ENCODE results near the gene NOXRED1.
"Not testable (repeated sequence)": the region's sequence is repeated elsewhere in the genome, so short reads cannot be mapped to it uniquely, and the experiment has no call there.

Gene NOXRED1

DNA sequence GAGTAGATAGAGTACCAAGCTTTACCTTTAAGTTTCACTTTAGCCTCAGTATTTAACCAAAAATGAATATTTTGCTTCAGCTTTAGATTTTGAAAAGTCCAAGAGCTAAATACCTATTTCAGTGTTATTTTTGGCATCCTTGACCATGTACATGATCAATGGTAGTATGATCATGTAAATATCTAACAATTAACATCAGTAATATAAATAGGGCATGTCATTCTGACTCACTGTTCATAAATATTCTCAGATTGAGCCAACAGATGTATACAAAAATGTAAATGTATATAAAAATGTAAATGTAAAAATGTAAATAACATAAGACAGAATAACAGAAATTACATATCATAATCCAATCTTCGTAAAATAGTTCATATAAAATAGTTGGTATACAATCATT lies 15.3 kb upstream of the NOXRED1 start:
- no peak overlapping the region for H3K4me3 Mint-ChIP-seq
- ATAC-seq (replicated peaks; ENCODE audit: extremely low read depth, poor library complexity, severe bottlenecking), result no peak
- H3K9me3 Mint-ChIP-seq, result no peaks in the 10 kb centered on the region

DNA sequence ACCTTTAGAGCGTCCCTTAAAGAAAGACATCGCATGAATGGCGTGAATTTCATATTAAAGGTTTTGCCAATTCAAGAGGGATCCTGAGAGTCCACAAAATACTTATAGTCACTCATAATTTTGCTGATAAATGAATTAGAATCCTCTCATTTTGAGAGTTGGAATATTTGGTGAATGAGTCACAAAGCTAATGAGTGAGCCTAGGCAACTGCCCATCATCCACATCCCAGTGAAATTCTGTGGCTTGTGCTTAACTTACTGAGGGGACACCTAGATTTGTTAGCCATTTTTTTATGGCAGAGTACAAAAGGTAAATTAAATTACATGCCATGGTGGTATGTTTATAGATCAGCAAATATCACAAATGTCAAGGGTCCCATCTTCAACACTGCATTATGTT lies 12.7 kb upstream of the NOXRED1 start:
- no peak overlapping the region for H3K4me3 Mint-ChIP-seq
- no peak for DNase-seq (ENCODE audit: low spot score in 2 of 2)
- no peaks in the 10 kb centered on the region for H3K27me3 Mint-ChIP-seq

More for the DNA sequence above, 15.3 kb upstream of the NOXRED1 start:
- Mint-ChIP-seq H3K27me3 (no peaks in the 10 kb centered on the region), H3K36me3 (ENCODE audit: insufficient read depth) (peaks cover 68% of the 10 kb centered on the region), H3K4me1 (no peaks in the 10 kb centered on the region), H3K27ac (ENCODE audit: low read depth) (no peak overlapping the region)
- no peak for DNase-seq (ENCODE audit: low spot score in 2 of 2)

DNA sequence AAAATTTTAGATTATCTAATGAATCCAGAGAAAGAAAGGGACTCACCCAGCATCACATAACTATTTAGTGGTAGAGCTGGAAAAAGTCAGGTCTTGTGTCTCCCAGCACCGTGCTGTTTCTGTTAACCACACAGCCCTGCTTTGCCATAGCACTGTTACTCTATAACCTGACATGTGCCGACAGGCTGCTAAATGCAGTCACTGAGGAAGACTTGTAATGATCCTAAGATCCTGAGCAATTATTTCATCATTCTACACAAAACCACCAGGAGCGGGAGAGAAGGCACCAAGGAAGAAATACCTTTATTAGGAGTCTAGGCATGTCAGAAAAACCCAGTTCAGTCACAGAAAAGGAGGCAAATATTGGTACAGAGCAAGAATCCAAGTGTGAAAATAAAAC lies 3.1 kb upstream of the NOXRED1 start:
- Mint-ChIP-seq H3K27ac (ENCODE audit: low read depth) (no peak overlapping the region), H3K9me3 (no peaks in the 10 kb centered on the region), H3K4me3 (no peak overlapping the region), H3K27me3 (no peaks in the 10 kb centered on the region), H3K4me1 (peaks cover 6% of the 10 kb centered on the region), H3K36me3 (ENCODE audit: insufficient read depth) (peaks cover 58% of the 10 kb centered on the region)
- no peak for DNase-seq (ENCODE audit: low spot score in 2 of 2)
- ATAC-seq (replicated peaks; ENCODE audit: extremely low read depth, poor library complexity, severe bottlenecking), result no peak

More for the DNA sequence above, 12.7 kb upstream of the NOXRED1 start:
- no peak for ATAC-seq (replicated peaks; ENCODE audit: extremely low read depth, poor library complexity, severe bottlenecking)
- Mint-ChIP-seq H3K36me3 (ENCODE audit: insufficient read depth) (peaks cover 62% of the 10 kb centered on the region), H3K9me3 (no peaks in the 10 kb centered on the region), H3K4me1 (peaks cover 2% of the 10 kb centered on the region), H3K27ac (ENCODE audit: low read depth) (no peak overlapping the region)

DNA sequence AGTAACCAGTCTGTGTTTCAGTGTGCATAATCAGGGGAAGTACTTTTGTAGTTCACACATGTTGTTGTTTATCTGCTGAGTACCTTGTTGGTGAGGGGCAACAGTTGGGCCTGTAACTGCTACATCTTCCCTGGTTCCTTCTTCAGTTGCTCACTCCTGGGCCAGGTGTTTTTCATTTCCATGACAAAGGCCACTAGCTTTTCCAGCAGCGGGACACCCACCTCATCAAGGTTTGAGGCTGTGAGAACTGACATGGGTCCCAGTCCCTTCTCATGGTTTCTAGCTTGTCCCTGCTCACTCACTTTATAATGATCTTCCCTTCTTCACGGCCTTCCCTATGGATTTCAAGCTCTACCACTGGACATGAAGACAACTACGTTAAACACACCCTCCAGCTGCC lies 1.5 kb upstream of the NOXRED1 start:
- Mint-ChIP-seq H3K4me1 (no peaks in the 10 kb centered on the region), H3K27ac (ENCODE audit: low read depth) (no peak overlapping the region), H3K4me3 (no peak overlapping the region), H3K36me3 (ENCODE audit: insufficient read depth) (peaks cover 47% of the 10 kb centered on the region), H3K9me3 (peaks cover 4% of the 10 kb centered on the region), H3K27me3 (no peaks in the 10 kb centered on the region)
- DNase-seq (ENCODE audit: low spot score in 2 of 2), result no peak
- no peak for ATAC-seq (replicated peaks; ENCODE audit: extremely low read depth, poor library complexity, severe bottlenecking)

DNA sequence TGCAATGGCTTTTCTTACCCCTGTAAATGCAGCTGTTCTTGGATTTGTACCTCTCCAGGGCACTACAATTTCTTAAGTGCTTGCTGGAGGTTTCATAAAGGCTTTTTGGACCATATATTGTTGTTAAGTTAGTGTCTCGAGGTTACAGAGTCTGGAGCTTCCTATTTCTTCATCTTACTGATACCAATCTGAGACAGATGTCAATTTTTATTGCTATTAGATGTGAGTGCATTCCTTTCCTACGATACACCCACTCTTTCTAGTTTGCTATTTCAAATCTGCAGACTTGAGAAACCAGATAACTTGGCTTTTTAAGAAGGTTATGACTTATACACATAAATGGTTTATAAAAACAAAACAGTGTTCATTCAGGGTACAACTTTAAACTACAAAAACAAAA lies 2.1 kb downstream of the NOXRED1 start:
- no peak overlapping the region for H3K4me3 Mint-ChIP-seq
- H3K27me3 Mint-ChIP-seq, result no peaks in the 10 kb centered on the region
- DNase-seq (ENCODE audit: low spot score in 2 of 2) (no peak), ATAC-seq (replicated peaks; ENCODE audit: extremely low read depth, poor library complexity, severe bottlenecking) (no peak)
- no peak overlapping the region for H3K27ac Mint-ChIP-seq (ENCODE audit: low read depth)
- H3K36me3 Mint-ChIP-seq (ENCODE audit: insufficient read depth), result peaks cover 18% of the 10 kb centered on the region
- H3K4me1 Mint-ChIP-seq, result no peaks in the 10 kb centered on the region
- peaks cover 7% of the 10 kb centered on the region for H3K9me3 Mint-ChIP-seq

DNA sequence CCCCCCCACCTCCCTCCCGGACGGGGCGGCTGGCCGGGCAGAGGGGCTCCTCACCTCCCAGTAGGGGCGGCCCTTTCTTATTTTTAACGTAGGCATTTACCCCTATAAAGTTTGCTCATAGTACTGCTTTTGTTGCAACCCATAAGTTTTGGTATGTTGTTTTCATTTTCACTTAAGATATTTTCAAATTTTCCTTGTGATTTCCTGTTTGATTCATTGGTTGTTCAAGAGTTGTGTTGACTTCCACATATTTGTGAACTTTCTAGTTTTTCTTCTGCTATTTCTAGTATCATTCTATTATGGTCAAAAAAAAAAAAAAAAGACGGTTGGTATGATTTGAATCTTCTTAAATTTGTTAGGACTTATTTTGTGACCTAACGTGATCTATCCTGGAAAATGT lies 6.5 kb downstream of the NOXRED1 start:
- Mint-ChIP-seq H3K9me3 (peaks cover 7% of the 10 kb centered on the region), H3K4me1 (no peaks in the 10 kb centered on the region), H3K36me3 (ENCODE audit: insufficient read depth) (no peaks in the 10 kb centered on the region), H3K4me3 (no peak overlapping the region), H3K27ac (ENCODE audit: low read depth) (no peak overlapping the region), H3K27me3 (no peaks in the 10 kb centered on the region)
- no peak for DNase-seq (ENCODE audit: low spot score in 2 of 2)
- ATAC-seq (replicated peaks; ENCODE audit: extremely low read depth, poor library complexity, severe bottlenecking), result no peak

DNA sequence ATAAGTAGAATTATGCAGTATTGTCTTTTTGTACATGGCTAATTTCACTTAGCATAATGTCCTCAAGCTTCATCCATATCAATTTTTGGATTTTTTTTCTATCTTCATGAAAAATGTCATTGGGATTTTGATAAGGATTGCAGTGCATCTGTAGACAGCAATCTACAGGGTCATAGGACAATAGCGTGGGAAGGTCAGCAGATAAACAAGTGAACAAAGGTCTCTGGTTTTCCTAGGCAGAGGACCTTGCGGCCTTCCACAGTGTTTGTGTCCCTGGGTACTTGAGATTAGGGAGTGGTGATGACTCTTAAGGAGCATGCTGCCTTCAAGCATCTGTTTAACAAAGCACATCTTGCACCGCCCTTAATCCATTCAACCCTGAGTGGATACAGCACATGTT lies 7.2 kb downstream of the NOXRED1 start:
- DNase-seq (ENCODE audit: low spot score in 2 of 2); ATAC-seq (replicated peaks; ENCODE audit: extremely low read depth, poor library complexity, severe bottlenecking); H3K4me1 Mint-ChIP-seq; H3K36me3 Mint-ChIP-seq (ENCODE audit: insufficient read depth); H3K27ac Mint-ChIP-seq (ENCODE audit: low read depth); H3K4me3 Mint-ChIP-seq; H3K9me3 Mint-ChIP-seq; H3K27me3 Mint-ChIP-seq: not testable (repeated sequence)

DNA sequence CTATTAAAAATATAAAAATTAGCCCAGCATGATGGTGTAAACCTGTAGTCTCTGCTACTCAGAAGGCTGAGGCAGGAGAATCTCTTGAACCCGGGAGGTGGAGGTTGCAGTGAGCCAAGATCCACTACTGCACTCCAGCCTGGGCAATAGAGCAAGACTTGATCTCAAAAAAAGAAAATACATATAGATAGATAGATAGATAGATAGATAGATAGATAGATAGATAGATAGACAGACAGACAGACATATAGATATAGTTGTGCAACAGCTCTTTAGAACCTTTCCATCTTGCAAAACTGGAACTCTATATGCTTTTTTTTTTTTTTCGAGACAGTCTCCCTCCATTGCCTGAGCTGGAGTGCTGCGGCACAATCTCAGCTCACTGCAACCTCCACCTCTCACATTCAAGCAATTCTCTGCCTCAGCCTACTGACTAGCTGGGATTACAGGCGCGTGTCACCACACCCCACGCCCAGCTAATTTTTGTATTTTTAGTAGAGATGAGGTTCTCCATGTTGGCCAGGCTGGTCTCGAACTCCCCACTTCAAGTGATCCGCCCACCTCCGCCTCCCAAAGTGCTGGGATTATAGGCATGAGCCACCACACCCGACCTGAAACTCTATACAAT lies 7.8 kb downstream of the NOXRED1 start:
- not testable (repeated sequence) for H3K27ac Mint-ChIP-seq (ENCODE audit: low read depth)

DNA sequence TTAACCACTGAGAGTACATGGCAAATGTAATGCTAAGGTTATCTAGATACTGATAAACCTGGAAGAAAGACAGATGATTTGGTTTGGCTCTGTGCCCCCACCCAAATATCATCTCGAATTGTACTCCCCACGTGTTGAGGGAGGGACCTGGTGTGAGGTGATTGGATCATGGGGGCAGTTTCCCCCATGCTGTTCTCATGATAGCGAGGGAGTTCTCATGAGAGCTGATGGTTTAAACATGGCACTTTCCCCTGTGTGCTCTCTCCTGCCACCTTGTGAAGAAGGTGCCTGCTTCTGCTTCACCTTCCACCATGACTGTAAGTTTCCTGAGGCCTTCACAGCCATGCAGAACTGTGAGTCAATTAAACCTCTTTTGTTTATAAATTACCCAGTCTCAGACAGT lies 14.2 kb downstream of the NOXRED1 start:
- H3K4me1 Mint-ChIP-seq, result peaks cover 6% of the 10 kb centered on the region
- no peak overlapping the region for H3K27ac Mint-ChIP-seq (ENCODE audit: low read depth)
- no peak overlapping the region for H3K4me3 Mint-ChIP-seq
- DNase-seq (ENCODE audit: low spot score in 2 of 2), result no peak
- no peak for ATAC-seq (replicated peaks; ENCODE audit: extremely low read depth, poor library complexity, severe bottlenecking)
- H3K36me3 Mint-ChIP-seq (ENCODE audit: insufficient read depth), result no peaks in the 10 kb centered on the region
- H3K9me3 Mint-ChIP-seq, result no peaks in the 10 kb centered on the region
- H3K27me3 Mint-ChIP-seq, result no peaks in the 10 kb centered on the region

More for the DNA sequence above, 7.8 kb downstream of the NOXRED1 start:
- not testable (repeated sequence) for DNase-seq (ENCODE audit: low spot score in 2 of 2); H3K4me3 Mint-ChIP-seq; H3K27me3 Mint-ChIP-seq; H3K9me3 Mint-ChIP-seq; ATAC-seq (replicated peaks; ENCODE audit: extremely low read depth, poor library complexity, severe bottlenecking); H3K4me1 Mint-ChIP-seq; H3K36me3 Mint-ChIP-seq (ENCODE audit: insufficient read depth)

DNA sequence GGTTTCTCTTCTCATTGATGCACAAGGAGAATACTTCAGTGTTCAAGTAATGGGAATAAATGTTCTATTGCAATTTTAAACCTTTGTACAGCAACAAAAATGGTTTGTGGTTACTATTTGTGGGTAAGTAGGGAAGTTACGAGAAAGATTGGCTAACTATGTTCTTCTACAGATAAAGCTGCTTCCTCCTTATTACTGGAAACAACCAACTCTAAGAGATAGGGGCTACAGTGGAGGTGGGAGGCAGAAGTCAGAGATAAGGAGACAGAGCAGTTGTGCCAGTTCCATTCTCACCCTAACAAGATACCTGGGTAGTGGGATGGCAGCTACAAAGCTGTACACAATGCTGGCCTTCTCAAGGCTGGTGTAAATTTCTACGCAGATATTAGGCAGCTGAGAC lies 16.2 kb downstream of the NOXRED1 start:
- no peak overlapping the region for H3K4me3 Mint-ChIP-seq

DNA sequence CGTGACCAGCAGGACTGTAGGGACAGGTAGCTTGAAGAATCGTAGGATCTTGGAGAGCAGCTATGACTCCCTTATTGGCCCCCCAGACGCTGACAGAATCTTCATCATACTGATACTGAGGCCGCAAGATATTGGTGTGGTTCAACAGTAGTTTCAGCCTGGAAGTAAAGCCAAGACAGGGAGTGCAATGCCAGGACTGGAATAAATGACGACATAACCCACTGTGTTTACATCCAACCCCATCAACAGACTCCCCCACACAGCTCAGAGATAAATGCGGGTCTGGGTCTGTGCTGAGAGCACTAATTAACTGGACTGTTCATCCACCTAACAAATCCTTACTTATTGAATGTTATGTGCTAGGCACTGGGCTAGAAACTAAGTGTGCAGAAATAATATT lies 16.6 kb downstream of the NOXRED1 start:
- Mint-ChIP-seq H3K4me1 (peaks cover 6% of the 10 kb centered on the region), H3K27me3 (no peaks in the 10 kb centered on the region), H3K27ac (ENCODE audit: low read depth) (no peak overlapping the region), H3K36me3 (ENCODE audit: insufficient read depth) (no peaks in the 10 kb centered on the region), H3K9me3 (no peaks in the 10 kb centered on the region), H3K4me3 (no peak overlapping the region)
- no peak for ATAC-seq (replicated peaks; ENCODE audit: extremely low read depth, poor library complexity, severe bottlenecking)
- no peak for DNase-seq (ENCODE audit: low spot score in 2 of 2)

More for the DNA sequence above, 16.2 kb downstream of the NOXRED1 start:
- ATAC-seq (replicated peaks; ENCODE audit: extremely low read depth, poor library complexity, severe bottlenecking) (no peak), DNase-seq (ENCODE audit: low spot score in 2 of 2) (no peak)
- Mint-ChIP-seq H3K27ac (ENCODE audit: low read depth) (no peak overlapping the region), H3K9me3 (no peaks in the 10 kb centered on the region), H3K4me1 (peaks cover 6% of the 10 kb centered on the region), H3K27me3 (no peaks in the 10 kb centered on the region), H3K36me3 (ENCODE audit: insufficient read depth) (no peaks in the 10 kb centered on the region)

DNA sequence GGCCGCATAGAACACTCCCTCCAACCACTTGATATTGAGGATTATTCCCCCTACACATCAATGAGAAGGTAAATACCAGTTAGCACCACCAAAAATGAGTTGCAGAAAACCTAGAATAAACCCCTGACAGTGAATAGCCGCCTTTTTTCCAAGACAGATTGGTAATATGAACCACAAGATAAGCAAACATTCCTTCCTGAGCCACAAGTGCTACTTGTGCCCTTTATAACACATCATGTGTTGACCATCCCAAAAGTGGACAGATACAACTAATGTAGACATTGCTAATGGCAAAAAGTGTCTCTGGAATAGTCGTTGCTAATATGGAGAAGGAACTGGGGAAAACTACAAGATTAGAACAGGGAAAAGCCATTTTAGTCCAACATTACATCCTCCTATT lies 17.2 kb downstream of the NOXRED1 start:
- no peak for ATAC-seq (replicated peaks; ENCODE audit: extremely low read depth, poor library complexity, severe bottlenecking)
- peaks cover 6% of the 10 kb centered on the region for H3K4me1 Mint-ChIP-seq
- H3K9me3 Mint-ChIP-seq, result no peaks in the 10 kb centered on the region
- H3K27ac Mint-ChIP-seq (ENCODE audit: low read depth), result no peak overlapping the region
- H3K36me3 Mint-ChIP-seq (ENCODE audit: insufficient read depth), result no peaks in the 10 kb centered on the region
- no peak for DNase-seq (ENCODE audit: low spot score in 2 of 2)
- H3K27me3 Mint-ChIP-seq, result no peaks in the 10 kb centered on the region
- H3K4me3 Mint-ChIP-seq, result no peak overlapping the region

DNA sequence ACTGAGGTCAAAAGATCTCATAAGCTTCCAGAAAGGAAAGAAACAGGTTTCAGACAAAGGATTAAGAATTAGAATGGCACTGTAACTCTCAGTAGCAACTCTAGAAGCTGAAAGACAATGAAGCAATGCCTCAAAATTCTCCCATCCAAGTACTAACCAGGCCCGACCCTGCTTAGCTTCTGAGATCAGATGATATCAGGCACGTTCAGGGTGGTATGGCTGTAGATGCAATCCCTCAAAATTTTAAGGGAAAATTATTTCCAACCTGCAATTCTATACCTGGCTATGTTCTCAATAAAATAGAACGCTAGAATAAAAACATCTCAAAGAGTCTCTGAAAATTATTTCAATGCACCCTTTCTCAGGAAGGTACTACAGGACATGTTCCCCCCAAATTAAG lies 19.6 kb downstream of the NOXRED1 start:
- Mint-ChIP-seq H3K36me3 (ENCODE audit: insufficient read depth) (no peaks in the 10 kb centered on the region), H3K4me1 (peaks cover 6% of the 10 kb centered on the region), H3K4me3 (no peak overlapping the region), H3K27me3 (no peaks in the 10 kb centered on the region), H3K9me3 (no peaks in the 10 kb centered on the region), H3K27ac (ENCODE audit: low read depth) (no peak overlapping the region)
- DNase-seq (ENCODE audit: low spot score in 2 of 2), result no peak
- ATAC-seq (replicated peaks; ENCODE audit: extremely low read depth, poor library complexity, severe bottlenecking), result no peak

DNA sequence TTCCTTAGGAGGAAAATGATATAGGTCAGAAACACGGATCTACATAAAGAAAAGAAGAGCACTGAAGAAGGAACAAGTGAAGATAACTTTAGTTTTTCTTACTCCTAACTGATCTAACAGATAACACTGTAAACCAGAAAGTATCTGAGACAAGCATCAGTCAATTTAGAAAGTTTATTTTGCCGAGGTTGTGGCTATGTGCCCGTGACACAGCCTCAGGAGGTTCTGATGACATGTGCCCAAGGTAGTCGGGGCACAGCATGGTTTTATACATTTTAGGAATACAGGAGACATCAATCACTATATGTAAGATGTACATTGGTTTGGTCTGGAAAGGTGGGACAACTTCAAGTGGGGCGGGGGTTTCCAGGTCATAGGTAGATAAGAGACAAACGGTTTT lies 23.1 kb downstream of the NOXRED1 start:
- Mint-ChIP-seq H3K27me3 (no peaks in the 10 kb centered on the region), H3K27ac (ENCODE audit: low read depth) (no peak overlapping the region), H3K9me3 (no peaks in the 10 kb centered on the region), H3K36me3 (ENCODE audit: insufficient read depth) (no peaks in the 10 kb centered on the region), H3K4me1 (no peaks in the 10 kb centered on the region), H3K4me3 (no peak overlapping the region)
- DNase-seq (ENCODE audit: low spot score in 2 of 2) (no peak), ATAC-seq (replicated peaks; ENCODE audit: extremely low read depth, poor library complexity, severe bottlenecking) (no peak)
